Hepatocyte (in vitro differentiated cells): ENCODE measurements around the gene CYP4Z1. TPM values are rescaled to one million over a fixed set of nuclear protein-coding genes. Genes with fewer than 3 reads are reported as not detected.
"Not testable (repeated sequence)": the region's sequence is repeated elsewhere in the genome, so short reads cannot be mapped to it uniquely, and the experiment has no call there.

Source experiments
- DNase-seq: peaks from one replicate; pipeline ENCODE4 v3.0.0-alpha.2; 2016; ENCODE audit warnings: low spot score
- H2AFZ ChIP-seq: fragments of 200-600 bp; sonication (generic); 2 replicates; pipeline ENCODE4 v1.6.0; 2016; ENCODE audit warnings: antibody characterized with exemption, mild to moderate bottlenecking
- H3K27ac ChIP-seq: fragments of 200-600 bp; sonication (generic); 2 replicates; pipeline ENCODE4 v1.5.1; 2016; ENCODE audit warnings: mild to moderate bottlenecking
- H3K27me3 ChIP-seq: fragments of 200-600 bp; sonication (generic); 2 replicates; pipeline ENCODE4 v1.6.1; 2016
- H3K36me3 ChIP-seq: fragments of 200-600 bp; sonication (generic); replicated peaks from 2 replicates; pipeline ENCODE4 v1.5.1; 2016; ENCODE audit warnings: low read depth; ENCODE audit not compliant: insufficient read depth
- H3K4me1 ChIP-seq: fragments of 200-600 bp; sonication (generic); 2 replicates; pipeline ENCODE4 v1.5.1; 2016; ENCODE audit warnings: mild to moderate bottlenecking, moderate library complexity; ENCODE audit not compliant: insufficient read depth
- H3K4me2 ChIP-seq: fragments of 200-600 bp; sonication (generic); 2 replicates; pipeline ENCODE4 v1.6.0; 2016
- H3K4me3 ChIP-seq: fragments of 200-600 bp; sonication (generic); 2 replicates; pipeline ENCODE4 v1.5.1; 2016; ENCODE audit warnings: mild to moderate bottlenecking
- H3K79me2 ChIP-seq: fragments of 200-600 bp; sonication (generic); 2 replicates; pipeline ENCODE4 v1.6.0; 2017; ENCODE audit warnings: mild to moderate bottlenecking
- H3K9me2 ChIP-seq: fragments of 200-600 bp; sonication (generic); replicated peaks from 2 replicates; pipeline ENCODE4 v1.6.0; 2017; ENCODE audit warnings: mild to moderate bottlenecking; ENCODE audit not compliant: insufficient read depth
- H3K9me3 ChIP-seq: fragments of 200-600 bp; sonication (generic); 2 replicates; pipeline ENCODE4 v1.5.1; 2016; ENCODE audit warnings: low read depth, mild to moderate bottlenecking
- H4K20me1 ChIP-seq: fragments of 200-600 bp; sonication (generic); 2 replicates; pipeline ENCODE4 v1.6.0; 2016; ENCODE audit warnings: mild to moderate bottlenecking; ENCODE audit not compliant: insufficient read depth, poor library complexity, severe bottlenecking
- CTCF ChIP-seq: fragments of 200-600 bp; sonication (generic); IDR thresholded peaks from 2 replicates; pipeline ENCODE4 v1.5.1; 2016; ENCODE audit warnings: antibody characterized with exemption, mild to moderate bottlenecking; ENCODE audit not compliant: poor library complexity
- EZH2 ChIP-seq: fragments of 200-600 bp; sonication (generic); IDR thresholded peaks from 2 replicates; pipeline ENCODE4 v1.6.1; 2016; ENCODE audit warnings: antibody characterized with exemption, mild to moderate bottlenecking, borderline replicate concordance
- EZH2phosphoT487 ChIP-seq: fragments of 200-600 bp; sonication (generic); IDR thresholded peaks from one replicate; pipeline ENCODE4 v1.6.1; 2018; ENCODE audit warnings: antibody characterized with exemption, mild to moderate bottlenecking, low read depth, moderate library complexity; ENCODE audit not compliant: unreplicated experiment, severe bottlenecking
- WGBS: methylation state at CpG from one replicate; pipeline ENCODE4 v1.1.6; 2016; ENCODE audit warnings: low lambda C conversion rate; ENCODE audit errors: missing lambda C conversion rate; 5-methylcytosine and 5-hydroxymethylcytosine counted together
- polyA plus RNA-seq: library from polyadenylated mRNA; unstranded; fragments of >200 nt; fragmentation: Nextera tagmentation; extraction: Ambion mirVana; gene quantifications from 2 replicates; pipeline ENCODE4 v1.2.1, GENCODE V29; 2016
- total RNA-seq: library from RNA; depleted of rRNA; stranded (reverse); fragments of >200 nt; gene quantifications from 2 replicates; pipeline ENCODE4 v1.2.3, GENCODE V29; 2014

The CYP4Z1 gene
- total and polyA plus RNA-seq, 2 experiments from 2014 or later = not detected

GRCh38 chr1:47089356-47089755, 22.3 kb downstream of the CYP4Z1 start:
- not testable (repeated sequence) for H3K9me2 ChIP-seq, H3K27me3 ChIP-seq, H3K4me3 ChIP-seq, H3K36me3 ChIP-seq, H3K27ac ChIP-seq, H3K4me2 ChIP-seq, H3K79me2 ChIP-seq, H2AFZ ChIP-seq, H3K4me1 ChIP-seq, H4K20me1 ChIP-seq, H3K9me3 ChIP-seq
- DNase-seq = peak; percentile 34
- peak; percentile 60 for TF ChIP-seq CTCF
- WGBS = 2% methylated on average over 3 of the region's 3 CpGs

GRCh38 chr1:47091476-47091875, 24.4 kb downstream of the CYP4Z1 start:
- H3K36me3 ChIP-seq, H3K27me3 ChIP-seq, H3K4me1 ChIP-seq, DNase-seq, H3K4me2 ChIP-seq, H3K79me2 ChIP-seq, H3K27ac ChIP-seq, H3K9me3 ChIP-seq, H2AFZ ChIP-seq, H4K20me1 ChIP-seq, H3K9me2 ChIP-seq, H3K4me3 ChIP-seq: not testable (repeated sequence)
- 25% methylated on average over 3 of the region's 3 CpGs for WGBS
- peak; percentile 13 for TF ChIP-seq CTCF

GRCh38 chr1:47104816-47105215, 37.8 kb downstream of the CYP4Z1 start:
- no peaks in the 10 kb centered on the region for H3K79me2 ChIP-seq
- no peak overlapping the region for H3K4me3 ChIP-seq
- H3K4me1 ChIP-seq = no peaks in the 10 kb centered on the region
- H3K9me3 ChIP-seq = no peaks in the 10 kb centered on the region
- H2AFZ ChIP-seq = no peak overlapping the region
- H3K4me2 ChIP-seq = no peak overlapping the region
- TF ChIP-seq CTCF (no peak), EZH2phosphoT487 (no peak), EZH2 (no peak)
- no peaks in the 10 kb centered on the region for H3K36me3 ChIP-seq
- WGBS = 92% methylated on average over 3 of the region's 3 CpGs
- H4K20me1 ChIP-seq = no peaks in the 10 kb centered on the region
- H3K9me2 ChIP-seq = no peaks in the 10 kb centered on the region
- H3K27ac ChIP-seq = no peak overlapping the region
- H3K27me3 ChIP-seq = no peaks in the 10 kb centered on the region
- no peak for DNase-seq

GRCh38 chr1:47106792-47107191, 39.8 kb downstream of the CYP4Z1 start:
- Histone ChIP-seq H3K27ac (no peak overlapping the region), H3K4me2 (no peak overlapping the region)
- WGBS = 94% methylated on average over 3 of the region's 3 CpGs

GRCh38 chr1:47107851-47108574, 41.0 kb downstream of the CYP4Z1 start:
- not testable (repeated sequence) for H3K9me2 ChIP-seq, H3K4me2 ChIP-seq, H2AFZ ChIP-seq, H3K4me3 ChIP-seq, H4K20me1 ChIP-seq, H3K79me2 ChIP-seq, H3K9me3 ChIP-seq, H3K4me1 ChIP-seq, H3K36me3 ChIP-seq, H3K27ac ChIP-seq, DNase-seq, H3K27me3 ChIP-seq
- 62% methylated on average over 10 of the region's 10 CpGs for WGBS

More at GRCh38 chr1:47106792-47107191, 39.8 kb downstream of the CYP4Z1 start:
- H3K9me3 ChIP-seq = no peaks in the 10 kb centered on the region
- TF ChIP-seq EZH2phosphoT487 (no peak), EZH2 (no peak), CTCF (no peak)
- no peaks in the 10 kb centered on the region for H3K4me1 ChIP-seq
- no peak overlapping the region for H2AFZ ChIP-seq
- no peaks in the 10 kb centered on the region for H3K9me2 ChIP-seq
- H4K20me1 ChIP-seq = no peaks in the 10 kb centered on the region
- H3K27me3 ChIP-seq = no peaks in the 10 kb centered on the region
- H3K4me3 ChIP-seq = no peak overlapping the region
- no peaks in the 10 kb centered on the region for H3K79me2 ChIP-seq
- no peak for DNase-seq
- no peaks in the 10 kb centered on the region for H3K36me3 ChIP-seq
